HG03135 (cell line): ENCODE results near the gene DHX36.

Source experiments
- ATAC-seq: cut with Tn5 transposase; IDR thresholded peaks from one replicate; pipeline ENCODE4 v1.9.1; 2021; ENCODE audit warnings: mild to moderate bottlenecking, moderate library complexity; ENCODE audit not compliant: unreplicated experiment

DHX36 gene

DNA sequence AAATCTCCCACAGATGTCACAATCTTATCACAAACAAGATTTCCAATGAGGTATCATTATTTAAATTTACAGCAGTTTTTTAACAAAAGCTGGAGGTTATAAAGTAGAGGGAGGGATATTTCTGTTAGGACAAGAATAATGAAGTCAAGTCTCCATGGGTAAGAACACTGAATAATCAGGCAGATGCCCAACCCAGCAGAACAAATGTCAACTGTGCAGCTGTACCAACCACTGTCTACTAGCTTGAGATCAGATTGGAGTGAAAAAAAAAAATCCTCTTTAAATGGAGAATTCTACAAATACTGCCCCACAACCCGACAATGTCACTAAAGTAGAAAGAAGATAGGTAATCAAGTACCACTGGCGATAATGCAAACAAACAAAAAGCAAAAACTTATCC lies 30.3 kb downstream of the DHX36 start:
- no peak for ATAC-seq

DNA sequence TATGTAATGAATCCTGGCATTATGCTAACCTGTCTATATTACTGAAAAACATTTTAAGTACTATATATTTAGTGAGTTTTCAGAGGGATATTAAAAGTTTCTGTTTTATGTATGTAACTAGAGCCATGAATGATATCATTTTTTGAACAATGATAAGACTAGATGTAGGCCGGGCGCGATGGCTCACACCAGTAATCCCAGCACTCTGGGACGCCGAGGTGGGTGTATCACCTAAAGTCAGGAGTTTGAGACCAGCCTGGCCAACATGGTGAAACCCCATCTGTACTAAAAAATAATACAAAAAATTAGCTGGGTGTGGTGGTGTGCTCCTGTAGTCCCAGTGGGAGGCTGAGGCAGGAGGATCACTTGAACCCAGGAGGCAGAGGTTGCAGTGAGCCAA lies 34.1 kb downstream of the DHX36 start:
- ATAC-seq = no peak

DNA sequence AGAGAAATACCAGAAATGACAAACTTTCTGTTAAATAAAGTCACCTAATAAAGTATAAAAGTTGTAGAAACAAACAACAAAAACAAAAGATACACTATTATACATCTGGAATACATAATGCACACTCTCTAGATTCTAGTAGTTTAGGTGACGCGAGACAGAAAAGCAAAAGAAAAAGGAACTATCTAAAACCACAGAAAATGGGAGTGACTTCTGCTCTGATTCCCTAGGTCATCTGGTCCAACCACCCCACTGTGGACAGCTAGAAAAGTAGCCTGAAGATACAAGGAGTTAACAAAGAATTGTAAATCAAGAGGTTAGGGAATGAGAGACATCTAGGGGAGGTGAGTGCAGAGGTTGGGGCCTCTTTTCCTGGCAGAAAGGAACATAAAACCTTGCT lies 39.1 kb downstream of the DHX36 start:
- ATAC-seq = no peak

DNA sequence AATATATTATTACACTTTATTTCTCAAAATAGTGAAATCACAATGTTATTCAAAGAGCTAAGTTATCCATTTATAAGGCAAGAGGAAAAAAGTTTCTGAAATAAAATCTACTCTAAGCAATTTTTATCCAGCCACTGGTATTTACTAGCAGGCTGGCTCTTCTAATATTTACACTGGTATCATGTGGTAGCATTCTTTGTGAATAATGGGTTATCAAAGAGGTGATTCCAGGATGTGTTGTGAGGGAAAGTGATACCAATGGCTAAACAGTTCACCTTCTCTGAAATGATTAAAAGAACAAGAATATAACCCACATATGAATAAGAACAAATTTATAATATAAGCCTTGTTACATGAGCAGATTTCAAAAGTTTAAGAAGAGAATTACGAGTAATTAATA lies 44.1 kb downstream of the DHX36 start:
- no peak for ATAC-seq

DNA sequence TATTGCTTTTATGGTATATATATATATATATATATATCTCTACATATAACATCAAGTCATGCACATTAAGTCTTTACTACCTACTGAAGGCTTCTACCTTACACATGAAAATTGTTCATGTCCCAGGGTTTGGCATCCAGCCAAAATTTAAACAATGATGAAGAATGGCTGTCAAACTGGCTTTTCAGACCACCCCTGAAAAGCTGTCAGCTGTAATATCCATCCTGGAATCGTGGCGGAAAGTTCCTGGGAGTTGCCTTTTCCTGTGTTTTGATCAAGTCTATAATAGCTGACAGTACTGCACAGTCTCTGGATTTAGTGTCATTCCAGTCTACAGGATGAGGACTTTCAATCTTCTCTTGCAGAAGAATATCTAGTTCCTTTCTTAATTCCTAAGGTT lies 48.3 kb downstream of the DHX36 start:
- no peak for ATAC-seq

DNA sequence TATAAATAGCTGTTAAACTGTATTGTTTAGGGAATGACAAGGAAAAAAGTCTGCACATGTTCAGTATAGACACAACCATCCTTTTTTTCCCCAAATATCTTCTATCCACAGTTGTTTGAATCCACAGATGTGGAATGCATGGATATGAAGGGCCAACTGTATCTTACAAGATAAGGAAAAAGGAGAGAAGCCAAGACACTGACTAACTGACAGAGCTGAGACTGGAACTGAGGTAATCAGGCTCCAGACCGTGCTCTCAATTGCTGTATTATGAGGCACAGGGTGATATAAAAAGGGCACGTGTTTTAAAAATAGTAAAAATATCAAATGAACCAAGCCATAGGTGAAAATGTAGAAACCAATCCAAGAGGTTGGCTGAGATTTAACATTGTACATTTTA lies 49.0 kb downstream of the DHX36 start:
- ATAC-seq = no peak

DNA sequence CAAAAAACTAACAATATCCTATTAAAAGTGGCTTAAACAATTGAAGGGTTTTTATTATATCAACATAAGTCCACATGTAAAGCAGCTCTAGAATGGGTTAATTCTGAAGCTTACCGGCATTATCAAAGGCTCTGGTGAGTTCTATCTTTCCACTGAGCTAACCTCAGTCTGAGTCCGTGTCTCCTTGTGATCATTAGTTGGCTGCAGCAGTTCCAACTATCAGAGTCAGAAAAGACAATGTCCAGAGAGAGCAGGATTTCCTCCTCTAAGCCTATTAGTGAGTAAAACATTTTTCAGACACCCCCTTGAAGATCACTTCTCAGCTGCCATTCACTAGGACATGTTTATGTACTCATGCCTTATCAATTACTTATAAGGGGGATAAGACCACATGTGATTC lies 49.9 kb downstream of the DHX36 start:
- no peak for ATAC-seq

DNA sequence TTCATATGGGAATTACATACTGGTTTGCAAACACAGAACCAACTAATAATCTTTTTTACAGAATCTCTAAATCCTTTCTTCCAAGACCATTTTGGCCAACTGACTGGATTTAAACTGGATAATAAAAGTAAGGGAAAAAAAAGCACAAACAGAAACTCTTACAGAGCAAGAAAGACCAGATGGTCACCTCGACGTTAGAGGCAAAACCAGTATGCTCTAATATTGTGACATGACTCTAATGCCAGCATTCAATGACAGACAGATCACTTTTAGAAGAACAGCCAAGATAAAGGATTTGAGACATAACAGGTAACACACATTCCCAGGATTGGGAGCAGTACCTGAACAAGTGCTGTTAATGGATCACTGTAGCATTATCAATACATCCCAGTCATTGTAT lies 50.9 kb downstream of the DHX36 start:
- no peak for ATAC-seq

DNA sequence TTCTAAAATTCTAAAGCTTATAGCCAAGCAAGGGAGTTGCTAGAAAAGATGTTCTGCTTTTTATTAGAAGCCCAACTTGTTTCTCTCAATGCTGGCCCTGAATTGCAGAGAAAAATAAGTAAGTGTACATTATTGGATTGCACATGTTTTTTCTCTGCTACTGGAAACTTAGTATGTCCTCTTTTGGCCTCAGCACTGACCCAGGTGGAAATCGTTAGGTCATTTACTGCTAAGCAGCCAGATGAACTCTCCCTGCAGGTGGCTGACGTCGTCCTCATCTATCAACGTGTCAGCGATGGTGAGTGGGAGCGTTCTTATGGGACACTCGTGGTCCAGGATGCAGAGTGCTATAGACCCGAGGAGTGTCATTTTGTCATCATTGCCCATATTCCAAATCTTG lies 69.8 kb downstream of the DHX36 start:
- ATAC-seq = no peak

DNA sequence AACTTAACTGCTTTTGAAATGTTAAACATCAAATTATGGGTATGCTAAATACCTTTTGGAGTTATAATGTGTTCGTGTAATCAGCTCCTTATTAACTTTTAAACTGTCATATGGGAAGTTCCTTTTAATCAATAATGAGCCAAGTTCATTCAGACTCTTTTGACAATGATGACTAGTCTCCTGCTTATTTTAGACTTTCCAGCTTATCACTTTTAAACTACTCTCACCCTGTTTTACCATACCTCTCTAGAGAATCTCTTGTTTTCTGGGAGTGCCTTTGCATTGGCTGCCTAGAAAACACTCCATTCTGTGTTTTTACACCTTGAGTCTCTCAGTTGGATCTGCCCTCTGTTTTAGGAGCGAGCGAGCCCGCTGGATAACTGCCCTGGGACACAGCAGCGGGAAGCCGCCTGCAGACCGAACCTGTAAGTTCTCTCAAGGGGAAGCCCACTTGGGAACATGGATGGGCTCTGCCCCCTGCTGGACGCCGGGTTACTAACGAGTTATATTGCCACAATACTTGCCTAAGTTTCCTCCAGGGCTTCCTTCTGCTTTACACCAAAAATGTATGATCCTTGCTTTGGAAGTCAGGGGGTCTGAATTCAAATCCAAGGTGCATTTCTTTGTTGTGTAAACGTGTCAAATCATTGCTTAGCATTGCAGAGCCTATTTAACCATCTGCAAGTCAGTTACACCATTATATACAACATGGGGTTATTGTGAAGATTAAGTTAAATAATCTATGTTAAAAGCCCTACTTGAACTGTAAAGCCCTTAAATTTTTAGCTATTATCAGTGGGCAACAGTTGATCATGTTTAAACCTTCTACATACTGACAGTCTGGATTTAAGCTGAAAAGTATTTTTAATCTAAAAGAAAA lies 71.3 kb downstream of the DHX36 start:
- ATAC-seq = peak; percentile 98

DNA sequence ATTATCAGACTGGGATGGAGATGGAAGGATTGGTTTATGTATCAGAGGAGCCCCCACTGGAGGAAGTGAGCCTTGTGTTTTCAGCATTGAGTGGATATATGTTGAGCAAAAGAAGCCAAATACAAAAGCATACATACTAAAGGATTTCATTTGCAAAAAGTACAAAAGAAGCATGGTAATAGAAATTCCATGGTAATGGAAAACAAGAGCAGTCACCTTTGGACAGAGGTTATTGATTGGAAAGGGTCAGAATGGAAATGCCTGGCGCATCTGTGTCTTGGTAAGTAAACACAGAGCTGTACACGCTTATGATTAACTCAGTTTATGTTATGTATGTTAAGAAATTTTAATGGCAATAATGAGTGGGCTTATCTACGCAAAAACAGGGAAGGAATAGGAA lies 72.7 kb downstream of the DHX36 start:
- no peak for ATAC-seq

DNA sequence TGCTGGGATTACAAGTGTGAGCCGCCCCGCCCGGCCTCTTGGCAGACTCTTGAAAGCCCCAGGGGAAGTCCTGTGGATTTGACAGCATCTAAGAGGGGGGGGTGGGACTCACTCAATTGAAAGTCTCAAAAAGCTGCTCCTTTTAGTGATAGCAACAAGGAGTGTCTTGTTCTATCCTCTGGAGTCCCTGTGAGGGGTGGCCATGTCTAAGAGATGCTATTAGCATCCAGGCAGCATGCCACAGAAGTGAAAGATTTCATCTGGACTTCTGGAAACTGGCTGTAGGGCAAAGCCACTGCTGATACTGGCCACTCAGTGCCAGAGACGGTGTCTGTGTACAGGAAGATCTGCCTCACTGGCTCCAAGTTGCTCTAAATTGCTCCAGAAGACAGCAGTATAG lies 74.0 kb downstream of the DHX36 start:
- no peak for ATAC-seq

DNA sequence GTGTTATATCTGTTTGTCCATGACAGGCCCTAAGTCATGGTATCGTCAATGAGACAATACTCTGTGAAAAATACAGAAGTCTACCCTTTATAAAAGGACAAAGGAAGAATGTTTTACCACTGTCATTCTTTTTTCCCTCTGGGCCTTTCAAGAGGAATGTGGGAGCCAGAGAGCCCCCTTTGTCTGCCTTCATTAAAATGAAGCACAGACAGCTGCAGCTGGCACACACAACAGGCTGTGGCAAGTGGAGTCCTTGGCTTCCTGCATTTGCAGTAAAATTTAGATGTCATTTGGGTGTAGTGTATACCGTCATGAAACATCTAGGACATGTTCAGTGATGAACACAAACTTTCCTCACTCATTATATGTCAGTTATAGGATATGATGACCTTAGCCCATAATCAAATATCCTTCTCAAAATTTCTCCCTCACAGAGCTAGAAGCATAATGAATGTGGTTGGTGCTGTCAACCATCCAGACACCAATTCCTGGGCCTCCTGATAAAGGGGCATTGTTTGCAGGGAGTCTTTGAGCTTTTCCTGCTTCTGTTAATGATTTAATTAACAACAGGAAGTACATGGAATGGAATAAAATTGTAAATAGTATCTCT lies 76.4 kb downstream of the DHX36 start:
- ATAC-seq = no peak

DNA sequence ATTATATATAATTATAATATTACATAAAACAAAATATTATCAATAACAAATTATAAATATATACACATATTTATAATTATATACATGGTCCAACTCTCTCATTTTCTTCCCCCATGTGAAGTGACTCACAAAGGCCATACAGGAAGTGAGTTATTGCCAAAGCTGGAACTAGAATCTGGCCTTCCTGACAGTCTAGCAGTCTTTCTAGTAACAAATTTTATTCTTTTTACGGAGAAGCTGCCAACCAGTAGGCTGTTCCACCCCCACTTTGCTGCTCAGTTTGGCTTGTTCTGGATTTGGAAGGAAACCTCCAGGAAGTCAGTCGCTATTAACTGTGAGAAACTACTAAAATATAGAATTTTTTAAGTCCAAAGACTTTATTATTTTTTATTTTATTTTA lies 79.6 kb downstream of the DHX36 start:
- ATAC-seq = no peak

DNA sequence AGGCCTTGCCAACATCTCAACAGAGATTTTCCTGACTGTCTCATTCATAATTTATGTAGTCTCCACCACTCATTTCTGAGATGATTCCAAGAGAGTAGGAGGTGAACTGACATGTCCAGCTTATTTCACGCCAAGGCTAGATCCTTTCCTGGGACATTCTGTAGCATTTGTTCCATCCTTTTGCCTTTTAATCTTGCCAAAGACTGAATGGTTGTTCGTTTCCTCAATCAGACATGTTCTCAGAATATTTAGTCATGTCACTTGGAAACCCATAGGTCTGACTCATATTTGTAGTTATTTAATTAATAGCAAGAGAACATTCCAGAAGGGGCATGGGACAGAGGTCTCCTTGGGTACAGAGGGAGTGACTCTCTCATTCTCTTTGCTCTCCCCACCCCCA lies 80.9 kb downstream of the DHX36 start:
- ATAC-seq = no peak

DNA sequence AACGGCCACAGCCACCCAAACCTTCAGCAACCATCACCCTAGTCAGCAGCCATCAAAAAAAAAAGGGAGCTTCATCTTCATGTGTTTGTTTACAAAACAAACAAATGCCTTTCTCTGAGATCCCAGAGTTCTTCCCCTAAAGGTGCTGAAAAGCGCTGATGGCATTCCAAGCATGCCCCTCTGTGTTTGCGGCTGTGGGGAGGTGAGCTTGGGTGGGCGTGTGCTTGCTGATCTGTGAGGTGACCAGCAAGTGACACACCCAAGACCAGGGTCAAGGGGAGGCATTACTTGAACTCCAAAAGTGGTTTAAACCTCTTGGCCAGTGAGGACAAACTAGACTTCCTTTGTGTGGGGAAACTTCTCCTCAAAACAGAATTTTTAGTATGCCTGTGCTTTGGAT lies 81.5 kb downstream of the DHX36 start:
- ATAC-seq = no peak

DNA sequence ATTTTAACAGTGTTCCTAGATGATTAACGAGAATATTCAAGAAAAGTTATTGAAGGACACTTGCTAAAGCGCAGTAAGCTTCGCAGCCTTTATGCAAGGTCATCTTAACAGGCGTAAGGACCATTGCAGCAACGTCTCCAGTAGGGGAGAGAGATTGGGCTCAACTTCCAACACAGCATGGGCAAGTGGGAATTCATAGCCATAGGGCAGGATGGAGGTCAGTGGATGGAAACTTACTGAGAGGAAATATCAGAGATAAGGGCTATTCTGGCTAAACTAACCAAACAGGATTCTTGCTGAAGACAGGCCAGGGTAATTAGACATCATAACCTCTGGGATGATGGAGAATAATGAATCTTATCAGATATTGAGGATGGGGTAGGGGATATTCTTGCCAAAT lies 82.8 kb downstream of the DHX36 start:
- ATAC-seq = no peak

DNA sequence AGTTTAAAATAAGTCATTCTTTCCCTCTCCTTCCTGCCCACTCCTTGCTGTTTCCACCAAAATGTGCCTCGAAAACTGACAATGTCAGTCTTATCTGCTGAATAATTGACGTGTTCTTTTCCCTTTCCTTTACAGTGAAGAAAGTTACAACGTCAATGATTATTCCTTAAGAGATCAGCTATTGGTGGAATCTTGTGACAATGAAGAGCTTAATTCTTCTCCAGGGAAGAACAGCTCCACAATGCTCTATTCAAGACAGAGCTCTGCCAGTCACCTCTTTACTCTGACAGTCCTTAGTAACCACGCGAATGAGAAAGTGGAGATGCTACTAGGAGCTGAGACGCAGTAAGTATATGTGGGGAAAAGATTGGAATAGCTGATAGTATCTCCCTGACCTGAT lies 84.1 kb downstream of the DHX36 start:
- ATAC-seq = no peak

DNA sequence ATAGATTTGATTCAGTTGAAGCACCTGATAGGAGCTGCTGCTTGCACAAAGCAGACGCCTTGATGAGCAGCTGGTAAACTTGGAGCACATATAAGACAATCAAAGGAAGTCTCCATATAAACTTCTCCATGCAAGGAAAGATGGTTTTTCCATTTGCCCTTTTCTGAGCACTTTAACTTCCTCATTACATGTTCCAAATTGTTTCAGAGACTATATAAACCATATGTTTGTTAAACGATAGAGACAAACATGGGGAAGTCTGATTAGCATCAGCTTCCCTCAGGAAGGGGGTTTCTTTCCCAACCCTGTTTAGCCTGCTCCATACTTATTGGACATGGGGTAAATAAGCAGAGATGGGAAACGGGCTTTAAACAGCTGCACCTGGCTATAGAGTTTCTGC lies 88.0 kb downstream of the DHX36 start:
- ATAC-seq = no peak

DNA sequence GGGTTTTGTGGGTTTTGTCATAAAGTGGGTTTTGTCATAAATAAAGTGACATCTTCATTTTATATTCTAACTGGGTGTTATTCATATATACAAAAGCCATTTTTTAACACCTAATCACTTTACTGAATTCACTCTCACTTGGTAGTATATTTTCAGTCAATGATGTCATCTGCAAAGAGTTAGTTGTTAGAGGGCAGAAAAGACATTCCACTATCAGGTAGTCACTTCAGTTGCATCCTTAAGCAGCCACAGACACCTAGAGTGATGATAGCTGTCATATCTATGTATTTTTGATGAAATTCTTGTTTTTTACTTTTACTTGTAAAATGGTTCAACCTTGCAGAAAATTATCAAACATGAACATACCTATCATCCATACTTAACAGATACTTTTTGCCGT lies 89.0 kb downstream of the DHX36 start:
- no peak for ATAC-seq

DNA sequence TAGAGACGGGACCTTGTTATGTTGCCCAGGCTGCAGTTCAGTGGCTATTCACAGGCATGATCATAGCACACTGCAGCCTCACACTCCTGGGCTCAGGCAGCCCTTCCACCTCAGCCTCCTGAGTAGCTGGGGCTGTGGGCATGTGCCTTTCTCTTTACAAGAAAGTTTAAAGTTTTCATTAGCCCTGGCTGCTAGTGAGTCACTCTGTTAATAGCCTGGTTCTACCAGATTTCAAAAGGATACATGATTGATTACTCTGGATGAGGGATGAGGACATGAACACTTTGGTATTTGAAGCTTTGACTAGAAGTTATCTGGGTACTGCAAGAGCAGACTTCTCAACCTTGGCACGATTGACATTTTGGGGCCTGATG lies 95.1 kb downstream of the DHX36 start:
- ATAC-seq = no peak

DNA sequence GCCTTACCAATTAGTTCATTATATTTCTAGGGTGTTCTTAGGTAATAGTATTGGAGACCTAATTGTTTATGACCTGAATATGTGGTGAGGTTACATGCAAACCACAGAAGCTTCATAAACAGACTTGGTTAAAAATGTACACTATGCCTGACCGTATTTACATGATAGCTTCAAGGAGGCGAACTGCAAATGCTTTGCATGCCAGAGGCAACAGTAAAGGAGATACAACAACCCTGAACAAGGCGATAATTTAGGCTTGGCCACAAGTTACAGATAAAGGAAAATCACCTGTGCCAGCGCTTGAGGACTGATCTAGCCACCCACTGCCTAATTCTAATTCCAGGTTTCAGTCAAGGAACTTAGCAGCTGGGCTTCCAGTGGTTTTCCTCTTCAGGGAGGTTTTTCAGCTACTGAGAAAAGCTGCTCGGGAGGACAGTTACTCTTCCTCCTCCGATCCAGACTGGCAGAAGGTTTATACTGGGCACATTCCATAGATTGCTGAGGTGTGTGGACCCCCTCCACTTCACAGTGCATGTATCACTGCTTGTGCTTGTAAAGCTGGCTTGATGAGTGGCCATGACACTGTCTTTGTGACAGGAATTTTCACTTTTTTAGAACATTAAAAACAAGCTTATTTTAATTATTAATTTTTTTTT lies 95.6 kb downstream of the DHX36 start:
- ATAC-seq = no peak
